NCI-H1092 treated with DMSO at 0.1 percent for 48 hours (cell line): ENCODE measurements around the gene MTHFR.

Source experiments
- DNase-seq: peaks from one replicate; lab custom pipeline; 2025; lab: John Stamatoyannopoulos, UW

MTHFR gene

DNA sequence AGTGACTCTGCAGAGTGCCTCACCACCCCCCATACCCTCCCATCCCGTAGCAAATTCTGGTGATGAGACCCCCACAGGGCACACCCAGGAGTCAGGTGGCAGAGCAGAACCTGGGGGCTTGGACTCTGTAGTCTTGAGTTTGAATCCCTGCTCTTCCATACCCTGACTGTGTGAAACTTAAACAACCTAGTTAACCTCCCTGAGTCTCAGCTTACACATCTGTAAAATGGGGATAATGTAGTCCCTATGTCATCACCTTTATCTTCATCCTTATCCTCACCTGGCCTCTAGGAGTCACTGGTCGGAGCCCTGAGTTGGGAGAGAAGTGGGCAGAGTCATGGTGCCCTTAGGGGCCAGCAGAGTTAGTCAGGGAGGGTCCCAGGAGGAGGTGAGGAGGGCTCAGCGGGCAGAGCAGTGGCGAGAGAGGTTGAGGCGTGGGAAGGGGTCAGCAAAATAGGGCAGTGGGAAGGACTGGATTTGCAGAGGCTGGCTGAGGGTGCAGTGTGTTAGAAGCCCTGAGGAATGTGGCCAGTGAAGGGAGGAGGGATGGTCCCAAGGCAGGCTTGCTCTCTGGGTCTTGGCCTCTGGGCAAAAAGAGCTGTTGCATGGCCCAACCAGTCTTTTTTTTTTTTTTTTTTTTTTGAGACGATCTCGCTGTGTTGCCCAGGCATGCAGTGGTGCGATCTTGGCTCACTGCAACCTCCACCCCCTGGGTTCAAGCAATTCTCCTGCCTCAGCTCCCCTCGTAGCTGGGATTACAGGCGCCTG is 25.2 kb downstream of the MTHFR start:
- DNase-seq: no peak

DNA sequence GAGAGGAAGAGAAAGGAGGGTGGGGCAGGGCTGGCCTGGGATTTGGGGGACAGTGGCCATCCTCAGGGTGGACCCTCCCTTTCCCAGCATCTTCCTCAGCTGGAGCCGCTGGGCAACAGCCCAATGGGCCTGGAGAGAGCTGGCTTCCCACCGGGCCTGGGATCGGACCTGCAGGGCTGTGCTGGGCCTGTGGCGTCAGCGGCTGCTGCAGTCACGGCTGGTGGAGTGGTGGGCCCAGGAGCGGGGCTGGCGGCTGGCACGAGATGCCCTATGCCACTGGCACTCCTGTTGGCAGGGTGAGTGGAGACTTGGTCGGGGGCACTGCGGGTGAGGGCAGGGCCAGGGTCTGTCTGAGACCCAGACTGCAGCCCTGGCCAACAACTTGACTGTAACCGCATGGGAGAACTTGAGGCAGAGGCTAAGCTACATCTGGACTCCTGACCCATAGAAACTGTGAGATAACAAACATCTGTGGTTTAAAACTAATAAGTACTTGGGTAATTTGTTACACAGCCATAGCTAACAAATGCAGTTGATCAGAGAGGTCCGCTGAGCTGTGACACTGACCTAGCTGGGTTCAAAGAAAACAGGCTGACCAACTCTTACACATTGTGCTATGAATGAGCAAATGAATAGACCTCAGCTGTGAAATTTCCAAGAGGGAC is 25.9 kb downstream of the MTHFR start:
- no peak for DNase-seq

DNA sequence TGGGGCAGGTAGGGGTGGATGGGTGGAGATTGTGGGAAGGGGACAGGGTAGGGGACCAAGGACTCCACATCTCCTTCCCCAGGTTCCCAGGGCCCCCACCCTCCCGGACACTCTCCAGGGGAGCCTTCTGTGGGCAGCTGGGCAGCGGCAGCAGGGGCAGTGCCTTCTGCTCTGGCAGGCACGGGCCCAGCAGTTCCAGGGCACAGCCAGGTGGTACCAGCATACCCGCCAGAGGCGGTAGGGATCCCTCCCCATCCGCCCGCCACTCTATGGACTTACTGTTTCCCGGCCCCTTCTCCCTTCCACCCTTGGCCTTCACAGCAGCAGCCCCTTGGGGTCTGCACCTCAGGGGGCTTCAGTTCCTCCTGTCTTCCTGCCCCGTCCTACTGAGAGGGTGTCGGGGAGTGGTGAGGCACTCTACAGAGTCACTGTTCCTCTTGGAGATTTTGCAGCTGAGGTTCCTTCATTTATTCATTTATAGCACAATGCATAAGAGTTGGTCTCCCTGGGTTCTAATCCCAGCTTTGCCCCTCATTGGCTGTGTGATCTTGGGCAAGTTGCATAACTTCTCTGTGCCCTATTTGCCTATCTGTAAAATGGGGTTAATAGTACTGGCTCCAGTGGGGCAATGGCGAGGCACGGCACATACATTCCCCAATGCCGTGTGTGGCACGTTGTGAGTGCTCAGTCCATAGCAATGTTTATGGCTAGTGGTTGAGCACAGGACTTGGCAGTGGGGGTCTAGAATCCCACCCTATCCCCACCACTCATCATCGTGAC is 26.7 kb downstream of the MTHFR start:
- DNase-seq: no peak

DNA sequence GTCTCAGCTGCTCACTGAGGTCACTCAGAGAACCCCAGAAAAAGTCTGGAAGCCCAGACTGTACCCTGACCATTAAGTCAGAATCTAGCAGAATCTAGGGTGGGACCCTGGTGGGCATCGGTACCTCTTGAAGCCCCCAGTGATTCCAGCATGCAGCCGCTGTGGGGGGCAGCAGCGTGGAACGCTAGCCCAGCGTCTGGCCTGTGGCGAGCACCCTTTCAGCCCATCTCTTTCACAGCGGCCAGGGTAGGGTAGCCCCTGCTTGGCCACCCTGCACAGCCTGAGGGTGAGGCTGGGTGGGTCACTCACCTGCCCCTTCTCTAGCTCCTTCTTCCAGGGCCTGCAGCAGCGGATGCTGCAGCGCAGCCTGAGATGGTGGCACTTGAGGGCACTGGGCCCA is 27.4 kb downstream of the MTHFR start:
- DNase-seq: no peak

DNA sequence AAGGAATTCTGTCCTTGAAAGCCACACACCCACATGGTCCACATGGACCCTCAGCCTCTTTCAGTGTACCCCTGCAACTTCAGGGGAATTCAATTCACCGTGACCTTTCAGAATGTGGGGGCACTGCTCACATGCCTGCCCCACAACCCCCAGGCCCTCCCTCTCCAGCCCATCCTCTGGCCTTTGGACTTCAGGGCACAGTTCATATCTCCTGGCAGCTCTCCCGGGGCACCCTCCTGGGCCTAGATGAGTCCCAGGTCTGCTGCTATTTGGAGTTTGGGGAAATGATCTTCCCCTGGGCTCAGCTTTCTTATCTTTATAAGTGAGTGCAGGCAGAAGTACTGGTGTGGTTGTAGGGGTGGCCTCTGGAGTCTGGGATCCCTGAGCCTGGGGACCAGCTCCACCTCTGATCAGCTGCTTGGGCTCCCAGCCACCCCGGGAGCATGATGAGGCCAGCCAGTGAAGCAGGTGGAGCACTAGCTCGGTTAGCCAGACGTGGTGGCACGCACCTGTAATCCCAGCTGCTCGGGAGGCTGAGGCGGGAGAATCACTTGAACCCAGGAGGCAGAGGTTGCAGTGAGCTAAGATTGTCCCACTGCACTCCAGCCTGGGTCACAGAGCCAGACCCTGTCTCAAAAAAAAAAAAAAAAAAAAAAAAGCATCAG is 28.0 kb downstream of the MTHFR start:
- no peak for DNase-seq

DNA sequence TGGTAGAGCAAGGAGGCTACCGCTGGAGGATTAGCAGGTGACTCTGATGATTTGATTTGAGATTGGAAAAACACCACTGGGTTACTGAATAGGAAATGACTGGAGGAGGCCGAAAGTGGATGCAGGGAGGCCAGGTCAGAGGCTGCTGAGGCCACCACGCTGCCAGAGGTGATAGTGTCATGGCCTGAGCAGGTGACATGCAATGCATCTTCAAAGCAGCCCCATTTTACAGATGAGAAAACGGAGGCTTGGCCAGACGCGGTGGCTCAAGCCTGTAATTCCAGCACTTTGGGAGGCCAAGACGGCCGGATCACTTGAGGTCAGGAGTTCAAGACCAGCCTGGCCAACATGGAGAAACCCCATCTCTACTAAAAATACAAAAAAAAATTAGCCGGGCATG is 31.0 kb downstream of the MTHFR start:
- no peak for DNase-seq

DNA sequence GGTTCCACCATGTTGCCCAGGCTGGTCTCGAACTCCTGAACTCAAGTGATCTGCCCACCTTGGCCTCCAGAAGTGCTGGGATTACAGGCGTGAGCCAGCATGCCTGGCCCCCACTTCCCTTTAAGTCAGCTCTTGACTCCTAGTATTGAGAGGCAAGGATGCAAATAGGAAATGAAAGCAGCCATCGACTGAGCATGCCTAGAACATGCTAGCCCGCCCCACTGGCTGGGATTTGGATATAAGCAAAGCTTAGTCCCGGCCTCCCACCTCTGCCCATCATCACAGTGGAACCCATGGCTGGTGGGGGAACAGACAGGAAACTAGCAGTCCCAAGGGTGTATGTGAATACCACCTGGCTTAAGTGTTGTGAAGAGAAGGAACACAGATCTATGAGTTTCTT is 33.3 kb downstream of the MTHFR start:
- no peak for DNase-seq

DNA sequence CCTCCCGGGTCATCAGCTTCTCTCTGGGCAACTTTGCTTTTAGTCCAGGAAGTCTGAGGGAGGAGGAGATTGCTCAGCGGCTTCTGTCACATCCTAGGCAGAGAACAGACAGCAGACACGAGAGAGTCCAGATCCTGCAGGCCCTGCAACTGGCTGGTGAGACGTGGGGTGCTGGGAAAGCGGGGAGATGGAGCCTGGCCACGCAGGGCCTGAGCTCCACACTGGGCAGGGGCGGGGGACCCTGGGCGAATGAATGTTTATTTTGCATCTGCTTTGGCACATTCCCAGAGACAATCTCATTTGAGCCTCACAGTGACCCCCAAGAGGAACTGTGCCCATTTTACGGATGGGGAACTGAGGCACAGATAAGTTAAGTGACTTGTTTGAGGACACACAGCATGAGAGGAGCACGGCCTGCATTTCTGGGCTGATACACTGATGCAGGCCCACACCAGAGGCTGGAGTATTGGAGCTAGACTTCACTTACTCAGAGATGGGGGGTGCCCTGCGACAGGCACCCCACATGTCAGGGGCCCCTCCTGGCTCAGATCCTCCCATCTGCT is 34.2 kb downstream of the MTHFR start:
- no peak for DNase-seq

DNA sequence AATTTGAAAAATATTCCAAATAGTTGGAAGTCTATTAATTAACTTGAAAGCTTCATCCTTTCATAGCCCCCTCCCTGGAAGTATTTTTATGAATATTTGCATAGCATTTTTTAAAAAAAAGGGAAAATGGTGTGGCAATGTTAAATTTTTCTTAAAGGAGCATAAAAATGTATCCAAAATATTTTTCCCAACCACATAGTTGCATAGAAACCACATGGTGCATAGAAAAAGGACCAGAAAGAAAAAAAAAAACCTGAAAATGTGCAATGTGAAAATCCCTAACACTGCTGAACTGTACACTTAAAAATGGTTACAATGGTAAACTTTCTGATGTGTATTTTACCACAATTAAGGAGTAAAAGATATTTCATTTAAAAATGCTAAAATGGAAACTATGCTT is 35.8 kb downstream of the MTHFR start:
- no peak for DNase-seq

DNA sequence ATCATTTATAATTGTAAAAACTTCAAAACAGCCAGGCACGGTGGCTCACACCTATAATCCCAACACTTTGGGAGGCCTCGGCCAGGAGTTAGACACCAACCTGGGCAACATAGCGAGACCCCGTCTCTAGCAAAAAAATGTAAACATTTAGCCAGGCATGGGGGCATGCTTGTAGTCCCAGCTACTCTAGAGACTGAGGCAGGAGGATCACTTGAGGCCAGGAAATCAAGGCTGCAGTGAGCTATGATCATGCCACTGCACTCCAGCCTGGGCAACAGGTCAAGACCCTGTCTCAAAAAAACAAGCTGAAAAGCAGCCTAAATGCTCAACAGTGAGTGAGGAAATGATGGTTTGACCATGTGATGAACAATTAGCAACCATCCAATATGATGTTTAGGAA is 36.5 kb downstream of the MTHFR start:
- DNase-seq: no peak

DNA sequence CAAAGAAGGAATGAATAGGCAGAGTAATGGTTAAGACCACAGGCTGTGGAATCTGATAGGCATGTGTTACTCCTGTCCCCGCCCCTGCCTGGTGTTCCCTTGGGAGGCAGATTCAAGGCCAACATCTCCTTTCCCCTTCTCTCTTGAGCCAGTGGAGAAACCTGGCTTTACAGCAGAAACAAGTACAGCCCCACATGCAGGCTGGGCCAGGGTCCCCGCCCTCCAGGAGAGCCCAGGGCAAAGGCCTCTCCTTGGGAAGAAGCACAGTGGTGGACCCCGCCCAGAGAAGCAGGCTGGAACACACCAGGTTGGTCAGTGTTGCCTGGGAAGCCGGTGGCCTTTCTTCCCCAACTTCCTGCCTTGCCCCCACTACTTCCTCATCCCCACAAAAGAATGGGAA is 36.9 kb downstream of the MTHFR start:
- DNase-seq: no peak

DNA sequence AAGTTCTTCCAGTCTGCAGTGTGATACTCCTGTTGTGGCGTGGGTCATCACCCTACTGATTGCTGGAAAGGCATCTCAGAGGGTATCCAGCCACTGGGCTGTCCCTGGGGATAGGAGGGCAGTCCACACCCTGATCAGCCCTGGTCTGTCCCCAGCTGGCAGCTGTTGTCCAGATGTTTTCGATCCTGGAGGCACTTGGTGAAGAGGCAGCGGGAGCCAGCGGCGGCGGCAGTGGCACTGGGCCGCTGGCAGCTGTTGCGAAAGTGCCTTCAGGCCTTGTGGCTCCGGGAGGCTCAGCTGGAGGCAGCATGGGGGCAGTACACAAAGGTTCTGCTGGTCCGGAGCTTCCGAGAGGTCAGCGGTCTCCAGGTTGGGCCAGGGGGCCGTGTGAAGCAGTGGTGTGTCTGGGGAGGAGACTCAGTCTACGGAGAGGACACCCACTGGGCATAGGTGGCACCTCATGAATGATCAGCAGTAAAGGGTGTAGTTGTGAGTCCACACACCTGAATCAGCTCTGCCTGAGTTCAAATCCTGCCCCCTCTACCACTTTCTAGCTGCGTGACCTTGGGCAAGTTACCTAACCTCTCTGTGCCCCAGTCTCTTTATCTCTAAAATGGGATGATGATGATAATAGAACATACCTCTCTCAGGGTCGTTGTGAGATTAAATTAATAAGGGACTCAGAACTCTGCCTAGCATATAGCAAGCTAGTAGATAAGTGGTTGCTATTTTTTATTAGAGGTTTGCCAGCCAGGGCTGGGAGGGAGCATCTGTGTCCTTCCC is 37.7 kb downstream of the MTHFR start:
- no peak for DNase-seq

DNA sequence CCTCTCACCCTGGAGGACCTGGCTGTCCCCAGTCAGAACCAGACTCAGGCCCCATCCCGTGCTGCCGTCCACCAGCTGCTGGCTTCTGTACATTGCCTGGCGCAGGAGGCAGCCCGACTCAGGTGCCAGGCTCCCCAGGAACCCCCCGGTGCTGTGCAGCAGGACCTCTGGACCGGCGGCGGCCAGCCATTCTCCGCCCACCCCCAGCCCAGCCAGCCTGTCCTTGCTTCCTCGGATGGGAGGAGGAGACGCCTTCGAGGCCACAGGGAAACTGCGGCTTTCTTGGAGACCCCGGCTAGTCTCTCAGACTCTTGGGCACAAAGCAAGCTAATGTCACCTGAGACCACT is 39.4 kb downstream of the MTHFR start:
- DNase-seq: no peak

DNA sequence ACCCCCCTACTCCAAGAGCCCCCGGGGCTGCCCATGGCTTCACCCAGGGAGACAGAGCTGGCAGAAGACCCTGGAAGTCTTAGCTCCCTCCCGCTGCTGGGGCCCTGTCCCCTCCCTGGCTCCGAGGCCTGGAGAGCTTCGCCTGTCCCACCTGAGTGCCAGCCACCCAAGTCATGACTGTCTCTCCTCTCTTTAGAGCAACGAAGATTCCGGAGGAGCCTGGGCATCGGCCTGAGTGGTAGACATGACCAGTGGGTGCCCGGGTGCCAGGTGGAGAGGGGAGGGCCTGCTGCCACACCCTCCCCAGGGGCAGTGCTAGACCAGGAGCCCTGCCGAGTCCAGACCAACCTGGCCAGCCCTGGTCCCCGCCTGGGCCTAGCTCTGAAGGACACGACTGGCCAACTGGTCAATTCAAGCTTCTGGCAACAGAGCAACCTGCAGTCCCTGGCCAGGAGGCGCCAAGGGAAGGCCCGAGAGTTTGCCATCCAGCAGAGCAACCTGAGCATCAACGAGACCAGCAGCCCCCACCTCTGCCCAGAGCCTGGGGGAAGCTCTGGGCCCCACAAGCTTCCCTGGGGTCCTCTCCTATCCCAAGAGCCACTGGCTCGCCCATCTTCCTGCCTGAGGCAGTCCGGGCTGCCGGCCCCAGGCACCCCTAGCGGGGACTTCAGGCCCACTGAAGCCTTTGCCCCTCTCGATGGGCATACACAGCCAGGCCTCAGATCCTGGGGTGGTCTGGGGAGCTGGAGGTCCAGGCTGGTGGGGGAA is 39.9 kb downstream of the MTHFR start:
- no peak for DNase-seq

DNA sequence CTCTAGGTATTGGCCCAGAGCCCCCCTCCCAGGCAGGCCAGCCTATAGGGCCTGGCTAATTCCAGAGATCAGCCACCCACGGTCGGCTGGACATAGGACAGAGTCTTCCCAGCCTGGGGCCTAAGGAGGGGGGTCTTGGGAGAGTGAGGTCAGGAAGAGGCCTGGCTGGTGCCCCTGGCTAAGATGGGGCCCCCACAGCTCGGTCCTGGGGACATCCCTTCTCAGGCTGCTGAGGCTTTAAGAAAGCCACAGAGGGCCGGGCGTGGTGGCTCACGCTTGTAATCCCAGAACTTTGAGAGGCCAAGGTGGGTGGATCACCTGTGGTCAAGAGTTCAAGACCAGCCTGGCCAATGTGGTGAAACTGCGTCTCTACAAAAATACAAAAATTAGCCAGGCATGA is 41.2 kb downstream of the MTHFR start:
- no peak for DNase-seq

DNA sequence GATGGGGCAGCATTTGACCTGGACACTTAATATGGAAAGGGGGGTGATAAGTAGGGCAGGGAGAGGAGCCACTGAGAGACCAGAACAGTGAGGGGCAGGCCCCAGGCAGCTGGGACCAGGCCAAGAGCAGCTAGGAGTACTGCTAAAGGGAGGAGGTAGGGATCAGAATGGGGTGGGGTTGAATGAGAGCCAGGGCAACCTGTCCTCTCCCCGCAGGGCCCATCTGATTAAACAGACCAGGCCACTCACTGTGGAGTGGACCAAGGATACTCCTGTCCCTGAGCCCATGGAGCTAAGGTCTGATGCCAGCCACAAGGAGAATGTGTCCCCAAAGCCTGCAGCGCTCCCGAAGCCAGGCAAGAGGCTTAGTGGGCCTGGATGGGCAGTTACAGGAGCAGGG is 41.6 kb downstream of the MTHFR start:
- DNase-seq: no peak

DNA sequence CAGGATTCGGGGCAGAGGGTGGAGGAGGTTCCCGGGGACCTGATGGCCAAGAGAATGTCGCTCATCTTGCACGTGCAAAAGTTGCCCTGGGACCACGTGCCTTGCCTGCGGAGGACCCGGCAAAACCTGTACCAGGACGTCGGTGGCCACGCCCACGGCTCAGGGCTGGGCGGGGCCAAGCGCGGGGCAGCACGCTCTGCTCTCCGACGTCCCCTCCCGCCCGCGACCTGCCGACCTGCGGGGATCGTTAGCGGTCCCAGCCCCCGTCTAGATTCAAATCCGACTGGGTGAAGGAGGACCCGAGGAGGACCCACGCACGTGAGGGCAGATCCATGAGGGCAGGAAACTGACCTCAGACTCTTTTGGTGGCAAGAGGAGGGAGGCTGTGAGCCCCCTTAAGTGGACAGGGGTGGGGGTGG is 43.8 kb downstream of the MTHFR start, which contains the start of gene C1orf167:
TSS of gene C1orf167 (plus strand) at position 206 of the 419 bp plus-strand sequence. CDS start 2,208 bp downstream, outside the sequence.
- no peak for DNase-seq

DNA sequence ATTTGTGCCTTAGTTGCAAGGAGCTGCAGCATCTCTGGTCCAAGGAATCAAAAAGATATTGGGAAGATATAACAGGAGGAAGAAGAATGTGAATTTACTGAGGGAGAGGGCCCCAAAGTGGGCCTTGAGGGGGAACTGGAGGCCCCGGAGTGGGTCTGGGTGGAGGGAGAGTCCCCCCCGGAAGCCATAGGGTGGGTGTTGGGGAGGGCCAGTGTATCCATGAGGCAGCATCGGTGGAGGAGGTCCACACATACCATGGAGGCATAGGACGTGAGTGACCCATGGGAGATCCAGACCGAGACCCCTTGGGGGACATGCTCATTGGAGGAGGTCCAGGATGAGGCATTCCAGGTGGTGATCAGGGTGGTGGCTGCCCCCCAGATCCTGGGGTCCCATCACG is 44.5 kb downstream of the MTHFR start:
- DNase-seq: no peak

DNA sequence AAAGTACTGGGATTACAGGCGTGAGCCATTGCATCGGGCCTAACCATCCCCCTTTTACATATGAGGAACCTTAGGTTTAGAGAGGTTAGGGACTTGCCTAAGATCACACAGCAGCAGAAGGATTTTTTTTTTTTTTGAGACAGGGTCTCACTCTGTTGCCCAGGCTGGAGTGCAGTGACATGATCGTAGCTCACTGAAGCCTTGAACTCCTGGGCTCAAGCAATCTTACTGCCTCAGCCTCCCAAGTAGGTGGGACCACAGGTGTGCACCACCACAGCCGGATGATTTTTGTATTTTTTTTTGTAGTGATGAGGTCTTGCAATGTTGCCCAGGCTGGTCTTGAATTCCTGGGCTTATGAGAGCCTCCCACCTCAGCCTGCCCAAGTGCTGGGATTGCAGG is 46.0 kb downstream of the MTHFR start:
- no peak for DNase-seq

DNA sequence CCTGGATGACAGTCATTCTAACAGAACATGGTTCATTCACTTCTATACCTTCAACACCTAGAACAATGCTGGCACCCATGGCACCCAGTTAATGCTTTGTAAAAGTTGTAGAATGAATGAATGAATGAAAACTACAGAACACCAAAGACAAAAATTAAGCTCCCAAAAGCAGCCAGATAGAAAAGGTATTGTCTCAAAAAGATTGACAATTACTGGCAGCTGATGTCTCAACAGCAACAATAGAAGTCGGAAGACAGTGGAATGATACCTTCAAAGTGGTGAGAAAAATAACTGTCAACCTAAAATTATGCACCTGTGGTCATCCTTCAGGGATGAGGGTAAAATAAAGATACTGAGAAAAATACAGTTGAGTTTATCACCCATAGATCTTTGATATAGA is 48.7 kb downstream of the MTHFR start:
- DNase-seq: no peak
